Activated T-helper 2 cell treated with anti-CD3 and anti-CD28 coated beads, Interferon-gamma antibody, Interleukin-2, Interleukin-4, amounts not matched to agents 10 μg/mL and 5 μg/mL and 100 μg/mL, durations not matched to agents 14 hours and 24 hours and 36 hours (primary cell): Measurements from ENCODE around the gene SKI. TPM values are rescaled to one million over a fixed set of nuclear protein-coding genes. Genes with fewer than 3 reads are reported as not detected.

ENCODE experiments used
- DNase-seq: peaks from one replicate; pipeline ENCODE4 v3.0.0; 2021; ENCODE audit warnings: low spot score
- H3K27ac Mint-ChIP-seq: one replicate; pipeline ENCODE4 v1.8.0; 2021; ENCODE audit warnings: mixed read lengths
- H3K27me3 Mint-ChIP-seq: one replicate; pipeline ENCODE4 v1.8.0; 2021; ENCODE audit warnings: low read depth, mixed read lengths
- H3K36me3 Mint-ChIP-seq: one replicate; pipeline ENCODE4 v1.8.0; 2021; ENCODE audit warnings: low read depth, mixed read lengths
- H3K4me1 Mint-ChIP-seq: one replicate; pipeline ENCODE4 v1.8.0; 2021; ENCODE audit warnings: low read depth, mixed read lengths
- H3K4me3 Mint-ChIP-seq: one replicate; pipeline ENCODE4 v1.8.0; 2021; ENCODE audit warnings: low read depth, mild to moderate bottlenecking, moderate library complexity, mixed read lengths
- H3K9me3 Mint-ChIP-seq: one replicate; pipeline ENCODE4 v1.8.0; 2021; ENCODE audit warnings: mixed read lengths
- intact Hi-C: fragments of 100-400 bp; cut with micrococcal nuclease; formaldehyde crosslinking; loops from one replicate; pipeline ENCODE4 v1.15.1; 2023
- total RNA-seq: library from RNA; stranded (reverse); gene quantifications from 2 replicates; pipeline ENCODE4 v1.2.3, GENCODE V29; 2022

The SKI gene
- total RNA-seq, 1 donor from 2014 or later: 37.0 TPM

DNA sequence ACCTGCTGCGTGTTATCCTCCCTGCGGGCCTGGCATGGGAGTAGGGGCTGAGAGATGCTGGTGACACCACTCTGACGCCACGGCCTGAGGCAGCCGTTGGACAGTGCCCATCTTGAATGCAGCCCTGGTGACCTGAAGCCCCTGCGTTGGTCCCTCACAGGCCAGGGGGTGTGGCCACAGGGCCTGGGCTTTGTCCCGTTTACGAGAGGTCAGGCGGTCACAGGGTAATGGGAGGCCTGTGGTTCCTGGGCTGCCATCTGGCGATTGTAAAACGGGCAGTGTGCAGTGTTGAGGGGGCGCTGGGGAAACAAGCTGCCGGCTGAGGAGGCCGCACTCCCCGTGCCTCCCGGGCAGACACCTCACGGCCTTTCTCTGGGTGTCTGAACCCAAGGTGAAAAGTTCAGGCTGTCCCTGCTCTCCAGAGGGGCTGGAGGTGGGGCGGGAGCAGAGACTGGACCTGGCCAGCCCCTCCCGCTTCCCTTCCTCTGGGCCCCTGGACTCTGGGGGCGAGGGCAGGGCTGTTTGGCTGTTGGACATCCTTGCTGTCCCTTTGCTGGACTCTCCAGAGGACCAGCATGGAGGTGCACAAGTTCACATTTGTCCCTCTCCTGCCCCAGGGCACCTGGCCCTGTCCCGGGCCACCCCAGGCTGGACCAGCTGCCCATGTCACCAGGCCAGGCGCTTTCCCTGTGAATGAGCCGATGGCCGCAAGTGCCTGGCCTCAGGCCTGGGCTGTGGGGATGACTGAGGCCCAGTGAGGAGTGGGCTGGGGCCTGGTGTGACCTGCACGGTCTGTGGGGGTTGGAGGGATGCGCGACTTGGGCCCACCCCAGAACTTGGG, 42.4 kb downstream of the SKI start:
- no peak for DNase-seq
- no peak overlapping the region for H3K27ac Mint-ChIP-seq
- intact Hi-C loops: no loop called here
- H3K27me3 Mint-ChIP-seq: no peaks in the 10 kb centered on the region
- H3K36me3 Mint-ChIP-seq: peaks cover 4% of the 10 kb centered on the region
- peaks cover 9% of the 10 kb centered on the region for H3K4me1 Mint-ChIP-seq
- H3K4me3 Mint-ChIP-seq: no peak overlapping the region
- no peaks in the 10 kb centered on the region for H3K9me3 Mint-ChIP-seq

DNA sequence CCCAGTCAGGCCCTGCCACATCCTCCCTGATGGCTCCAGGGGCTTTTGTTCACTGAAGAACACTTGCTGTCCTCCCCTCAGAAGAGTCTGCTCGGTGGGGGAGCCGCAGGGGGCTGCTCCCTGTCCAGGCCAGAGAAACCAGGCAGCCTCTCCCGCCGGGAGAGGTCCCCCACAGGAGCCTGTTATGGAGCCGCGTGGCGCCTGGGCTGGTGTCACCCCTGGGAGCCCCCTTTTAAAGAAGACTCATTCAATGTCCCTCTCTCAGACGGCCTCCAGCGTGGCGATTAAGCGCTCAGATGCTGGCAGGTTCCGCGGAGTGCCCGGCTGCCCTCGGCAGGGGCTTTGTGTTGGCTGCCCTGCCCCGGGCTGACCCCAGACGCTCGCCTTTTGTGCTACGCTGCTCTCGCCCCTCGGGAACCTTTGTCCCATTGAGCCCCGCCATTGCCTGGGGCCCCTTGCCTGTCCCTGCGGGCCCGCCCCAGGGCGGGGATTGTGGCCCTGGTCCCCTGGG, 43.1 kb downstream of the SKI start:
- Mint-ChIP-seq H3K4me1 (peaks cover 10% of the 10 kb centered on the region), H3K9me3 (no peaks in the 10 kb centered on the region), H3K36me3 (peaks cover 4% of the 10 kb centered on the region), H3K4me3 (no peak overlapping the region), H3K27ac (no peak overlapping the region), H3K27me3 (no peaks in the 10 kb centered on the region)
- no peak for DNase-seq
- intact Hi-C loops: no loop called here

DNA sequence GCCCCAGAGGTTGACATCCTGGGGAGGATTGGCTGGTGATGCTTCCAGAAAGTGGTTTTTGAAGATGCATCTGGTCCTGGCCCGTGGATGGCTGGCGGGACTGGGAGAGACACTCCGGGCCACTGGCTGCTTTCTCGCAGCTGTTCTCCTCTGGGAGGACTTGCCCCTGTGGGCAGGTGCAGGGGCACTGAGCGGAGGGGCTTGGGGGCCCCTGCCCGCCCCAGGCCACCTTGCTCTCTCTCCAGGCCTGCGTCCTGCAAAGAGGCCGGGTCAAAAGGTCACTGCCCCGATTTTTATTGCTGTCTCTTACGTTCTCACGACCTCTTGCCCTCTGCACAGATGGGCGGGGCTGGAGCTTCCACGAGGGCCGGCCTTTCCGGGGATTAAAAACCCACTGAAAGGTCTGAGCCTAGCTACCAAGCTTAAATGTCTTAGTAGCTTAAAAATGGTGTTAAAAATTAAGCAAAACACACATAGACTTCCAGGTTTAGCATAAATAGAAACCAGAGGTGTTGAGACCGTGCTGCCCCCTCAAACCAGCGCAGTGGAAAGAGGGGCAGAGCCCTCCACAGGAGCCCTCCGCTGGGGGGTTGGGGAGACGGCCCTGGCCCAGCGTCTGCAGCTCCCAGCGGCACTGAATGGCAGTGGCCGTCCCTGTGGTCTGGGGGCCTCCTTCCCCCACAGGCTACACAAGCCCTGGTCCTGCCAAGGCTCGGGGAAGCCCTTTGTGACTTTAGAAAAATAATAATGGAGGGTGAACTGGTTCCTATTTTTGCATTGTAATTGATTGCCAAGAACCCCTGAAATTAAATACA, 43.9 kb downstream of the SKI start:
- Mint-ChIP-seq H3K27me3 (no peaks in the 10 kb centered on the region), H3K36me3 (peaks cover 8% of the 10 kb centered on the region), H3K4me1 (peaks cover 11% of the 10 kb centered on the region), H3K27ac (no peak overlapping the region), H3K9me3 (no peaks in the 10 kb centered on the region), H3K4me3 (no peak overlapping the region)
- intact Hi-C loops: no loop called here
- no peak for DNase-seq

DNA sequence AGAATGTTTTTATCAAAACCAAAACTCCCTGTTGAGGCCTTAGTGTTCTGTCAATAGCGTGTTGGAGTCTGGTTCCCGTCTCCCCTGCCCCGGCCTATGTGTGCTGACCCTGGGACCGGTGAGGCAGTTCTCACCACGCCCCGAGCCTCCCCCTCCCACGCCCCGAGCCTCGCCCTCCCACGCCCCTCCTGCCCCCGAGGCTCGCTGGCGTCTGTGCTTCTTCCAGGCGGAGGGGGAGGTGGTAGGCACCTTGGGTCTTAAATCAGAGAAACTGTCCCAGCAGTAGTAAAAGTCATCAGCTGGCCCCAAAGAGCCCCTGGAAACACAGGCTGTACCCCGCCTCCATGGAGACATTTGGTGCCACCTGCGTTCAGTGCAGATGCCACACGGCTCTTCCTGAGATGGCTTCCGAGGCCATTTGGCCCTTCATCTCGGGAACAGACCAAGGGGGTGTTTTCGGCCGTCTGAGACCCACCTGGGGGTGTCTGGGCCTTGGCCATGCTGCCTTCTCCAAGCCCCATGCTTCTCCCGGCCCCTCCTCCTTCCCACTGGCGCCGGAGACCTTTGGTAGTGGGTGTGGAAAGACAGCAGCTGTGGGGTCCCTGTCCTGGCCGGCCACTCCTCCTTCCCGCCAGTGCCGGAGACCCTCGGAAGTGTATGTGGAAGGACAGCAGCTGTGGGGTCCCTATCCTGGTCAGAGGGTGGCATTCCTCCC, 44.7 kb downstream of the SKI start:
- no peak overlapping the region for H3K4me3 Mint-ChIP-seq
- H3K27ac Mint-ChIP-seq: no peak overlapping the region
- intact Hi-C loops: no loop called here
- DNase-seq: no peak
- no peaks in the 10 kb centered on the region for H3K27me3 Mint-ChIP-seq
- H3K36me3 Mint-ChIP-seq: peaks cover 16% of the 10 kb centered on the region
- peaks cover 15% of the 10 kb centered on the region for H3K4me1 Mint-ChIP-seq
- H3K9me3 Mint-ChIP-seq: no peaks in the 10 kb centered on the region

DNA sequence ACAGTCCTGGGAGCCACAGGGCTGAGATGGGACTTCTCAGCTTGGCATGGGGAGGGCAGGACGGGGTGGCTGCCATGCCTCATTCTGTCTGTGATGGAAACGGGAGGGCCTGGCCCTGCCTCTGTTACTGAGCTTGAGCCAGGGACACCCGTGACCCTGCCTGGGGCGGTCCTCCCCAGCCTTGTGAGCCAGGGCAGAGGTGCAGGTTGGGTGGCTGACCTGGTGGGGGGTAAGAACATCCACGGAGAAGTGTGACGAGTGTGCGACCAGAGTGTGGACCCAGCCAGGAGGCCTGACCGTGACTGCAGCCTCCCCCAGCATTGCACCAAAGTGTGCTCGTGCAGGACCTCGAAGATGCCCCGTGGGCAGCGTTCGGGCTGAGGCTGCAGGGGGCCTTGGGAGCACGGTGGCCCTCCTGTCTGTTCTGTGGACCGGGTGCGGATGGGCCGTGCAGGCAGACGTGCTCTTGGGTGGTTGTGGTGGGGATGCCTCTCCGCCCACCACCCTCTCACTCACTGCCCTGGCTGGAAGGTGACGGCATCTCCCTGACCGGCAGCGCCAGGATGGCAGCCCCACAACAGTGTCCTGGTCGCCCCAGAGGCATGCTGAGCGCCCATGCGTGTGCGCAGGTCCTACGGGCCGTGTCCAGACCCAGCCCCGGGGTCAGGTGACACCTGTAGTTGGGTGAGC, 45.4 kb downstream of the SKI start:
- intact Hi-C loops: no loop called here
- H3K4me1 Mint-ChIP-seq: peaks cover 15% of the 10 kb centered on the region
- H3K27ac Mint-ChIP-seq: no peak overlapping the region
- H3K9me3 Mint-ChIP-seq: no peaks in the 10 kb centered on the region
- no peak overlapping the region for H3K4me3 Mint-ChIP-seq
- DNase-seq: no peak
- no peaks in the 10 kb centered on the region for H3K27me3 Mint-ChIP-seq
- peaks cover 16% of the 10 kb centered on the region for H3K36me3 Mint-ChIP-seq

DNA sequence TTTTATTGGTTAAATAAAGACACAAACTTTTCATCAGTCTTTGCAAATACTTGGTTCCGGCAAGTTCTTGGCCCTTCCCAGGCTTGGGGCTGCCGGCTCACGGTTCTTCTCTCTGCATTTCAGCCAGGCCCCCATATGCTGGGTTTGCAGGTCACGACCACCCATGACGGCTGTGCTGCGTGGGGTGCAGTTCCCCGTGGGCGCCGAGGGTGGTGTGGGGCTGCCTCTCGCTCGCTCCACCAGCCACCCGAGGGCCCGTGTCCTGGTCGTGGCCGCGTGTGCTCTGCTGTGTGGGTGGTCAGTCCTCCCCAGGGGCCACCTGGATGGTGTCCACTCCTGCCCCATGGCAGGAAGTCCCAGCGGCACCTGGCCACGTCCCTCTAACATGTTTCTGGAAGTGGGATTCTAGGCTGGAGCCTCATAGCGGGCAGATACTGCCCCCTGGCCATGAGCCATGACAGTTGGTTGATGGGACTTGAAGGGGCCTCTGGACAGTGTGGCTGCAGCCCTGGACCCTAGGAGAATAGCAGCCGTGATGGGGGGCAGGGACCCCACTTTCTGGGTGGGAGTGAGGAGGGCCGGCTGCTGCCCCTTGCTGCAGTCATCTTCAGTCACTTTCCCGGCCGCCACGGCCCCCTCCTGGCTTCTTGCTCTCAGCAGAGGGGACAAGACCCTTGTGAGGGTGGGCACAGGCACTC, 46.3 kb downstream of the SKI start:
- Mint-ChIP-seq H3K9me3 (no peaks in the 10 kb centered on the region), H3K4me3 (no peak overlapping the region), H3K4me1 (peaks cover 15% of the 10 kb centered on the region), H3K27me3 (no peaks in the 10 kb centered on the region), H3K36me3 (peaks cover 16% of the 10 kb centered on the region), H3K27ac (no peak overlapping the region)
- intact Hi-C loops: no loop called here
- no peak for DNase-seq

DNA sequence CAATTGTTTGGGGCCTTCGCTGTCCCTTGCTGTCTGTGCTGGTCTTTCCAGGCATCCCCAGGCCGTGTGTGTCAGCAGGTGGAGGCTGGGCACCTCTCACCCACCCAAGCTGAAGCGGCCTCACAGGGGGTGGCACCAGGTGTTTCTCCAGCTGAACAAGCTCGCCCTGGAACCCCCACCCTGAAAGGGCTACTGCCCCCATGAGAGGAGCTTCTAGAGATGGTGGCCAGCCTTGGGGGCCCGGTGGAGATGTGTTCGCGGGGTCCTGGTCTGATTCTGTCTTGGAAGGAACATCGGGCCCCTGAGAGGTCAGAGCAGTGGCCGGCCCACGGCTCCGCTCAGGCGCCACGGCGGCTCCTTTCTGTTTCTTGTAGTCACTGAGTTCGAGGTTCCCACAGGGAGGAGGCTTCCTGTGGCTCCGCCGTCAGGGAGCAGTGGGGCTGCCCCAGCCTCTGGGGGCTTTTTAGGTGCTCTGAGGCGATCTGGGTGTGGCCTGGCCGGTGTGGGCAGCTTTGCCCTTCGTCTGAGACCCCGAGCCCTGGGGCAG, 46.9 kb downstream of the SKI start:
- intact Hi-C loops: no loop called here
- no peak for DNase-seq
- no peak overlapping the region for H3K4me3 Mint-ChIP-seq
- H3K9me3 Mint-ChIP-seq: no peaks in the 10 kb centered on the region
- no peak overlapping the region for H3K27ac Mint-ChIP-seq
- no peaks in the 10 kb centered on the region for H3K27me3 Mint-ChIP-seq
- peaks cover 15% of the 10 kb centered on the region for H3K4me1 Mint-ChIP-seq
- peaks cover 18% of the 10 kb centered on the region for H3K36me3 Mint-ChIP-seq

DNA sequence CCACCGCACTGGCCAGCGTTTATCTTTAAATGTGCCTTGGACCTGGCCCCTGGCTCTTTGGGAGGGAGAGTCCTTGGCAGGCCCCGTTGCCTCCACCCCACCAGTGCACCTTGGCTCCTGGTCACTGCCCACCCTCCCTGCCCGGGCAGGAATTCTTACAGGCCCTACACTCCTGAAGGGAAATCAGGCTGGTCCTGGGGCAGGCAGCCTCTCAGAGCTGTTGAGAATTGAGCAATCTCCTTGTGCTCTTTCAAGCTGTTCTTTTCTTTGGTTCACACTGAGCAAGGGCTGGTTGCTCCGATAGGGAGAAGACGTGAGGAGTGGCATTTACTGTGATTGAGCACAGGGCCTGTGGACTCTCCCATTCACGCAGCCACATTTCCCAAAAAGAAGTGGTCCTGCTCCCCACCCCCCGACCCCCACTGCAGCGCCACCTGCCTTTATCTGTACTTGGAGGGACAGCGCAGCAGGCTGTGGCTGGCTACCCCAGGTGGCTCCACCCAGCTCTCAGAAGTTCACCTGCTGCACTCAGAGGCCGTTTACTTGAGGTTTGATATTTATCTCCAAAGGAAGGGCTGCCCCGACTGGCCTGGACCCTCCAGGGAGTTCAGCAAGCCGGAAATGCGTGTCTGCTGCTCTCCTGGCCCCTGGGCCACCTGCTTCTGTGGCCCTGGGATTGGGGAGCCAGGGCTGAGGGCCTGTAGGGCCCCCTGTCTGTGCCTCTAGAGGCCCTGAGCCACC, 47.8 kb downstream of the SKI start:
- Mint-ChIP-seq H3K36me3 (peaks cover 18% of the 10 kb centered on the region), H3K4me1 (peaks cover 15% of the 10 kb centered on the region), H3K9me3 (no peaks in the 10 kb centered on the region), H3K27me3 (no peaks in the 10 kb centered on the region), H3K4me3 (no peak overlapping the region), H3K27ac (no peak overlapping the region)
- intact Hi-C loops: no loop called here
- DNase-seq: no peak

DNA sequence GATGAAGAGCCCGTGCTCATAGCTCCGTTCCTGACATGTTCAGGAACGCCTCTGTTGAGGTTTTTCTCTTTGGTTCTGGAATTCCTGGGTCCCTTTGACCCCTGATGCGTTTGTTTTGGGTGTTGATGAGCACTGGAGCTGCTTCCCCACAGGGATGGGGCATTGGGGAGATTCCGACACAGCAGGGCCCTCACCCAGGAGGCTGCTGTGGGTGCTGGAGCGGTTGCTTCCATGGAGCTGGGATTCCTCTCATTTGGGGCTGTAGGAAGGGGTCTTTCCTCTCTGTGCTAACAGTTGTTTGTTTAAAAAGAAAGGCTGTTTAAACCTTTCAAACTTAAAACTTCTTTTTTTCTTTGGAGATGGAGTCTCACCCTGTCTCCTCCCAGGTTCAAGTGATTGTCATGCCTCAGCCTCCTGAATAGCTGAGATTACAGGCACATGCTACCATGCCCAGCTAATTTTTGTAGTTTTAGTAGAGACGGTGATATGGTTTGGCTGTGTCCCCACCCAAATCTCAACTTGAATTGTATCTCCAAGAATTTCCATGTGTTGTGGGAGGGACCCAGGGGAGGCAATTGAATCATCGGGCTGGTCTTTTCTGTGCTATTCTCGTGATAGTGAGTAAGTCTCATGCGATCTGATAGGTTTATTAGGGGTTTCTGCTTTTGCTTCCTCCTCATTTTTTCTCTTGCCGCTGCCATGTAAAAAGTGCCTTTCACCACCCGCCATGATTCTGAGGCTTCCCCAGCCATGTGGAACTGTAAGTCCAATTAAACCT, 48.9 kb downstream of the SKI start:
- intact Hi-C loops: no loop called here
- Mint-ChIP-seq H3K4me3 (no peak overlapping the region), H3K27ac (peak overlapping the region; percentile 65)

DNA sequence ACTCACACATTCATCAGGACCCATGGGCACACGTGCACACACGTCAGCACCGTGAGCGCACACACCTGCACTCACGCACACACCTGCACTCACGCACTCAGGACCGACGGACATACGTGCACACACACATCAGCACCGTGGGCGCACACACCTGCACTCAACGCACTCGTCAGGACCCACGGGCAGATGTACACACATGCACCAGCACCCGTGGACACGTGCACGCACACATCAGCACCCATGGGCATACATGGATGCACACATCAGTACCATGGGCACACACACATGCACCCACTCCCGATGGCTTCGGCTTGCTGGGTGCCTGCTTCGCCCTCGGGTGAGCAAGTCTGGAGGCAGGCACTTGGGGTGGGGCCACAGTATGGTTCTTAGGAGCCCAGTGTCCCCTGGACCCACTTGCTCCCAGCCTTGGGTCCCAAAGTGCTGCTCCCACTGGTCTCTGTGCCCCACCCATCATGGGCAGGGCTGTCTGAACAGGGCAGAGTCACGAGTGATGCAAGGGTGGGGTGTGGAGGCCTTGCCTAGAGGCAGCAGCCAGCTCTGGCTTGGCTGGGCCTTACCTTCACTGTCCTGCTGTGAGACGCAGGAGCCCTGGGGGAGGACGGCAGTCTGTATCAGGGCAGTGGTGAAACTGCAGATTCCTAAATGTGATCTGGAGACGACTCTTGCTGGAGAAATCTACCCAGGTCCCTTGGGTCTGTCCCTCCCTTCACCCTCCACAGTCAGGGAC, 49.8 kb downstream of the SKI start:
- Mint-ChIP-seq H3K27me3 (no peaks in the 10 kb centered on the region), H3K4me1 (peaks cover 15% of the 10 kb centered on the region), H3K36me3 (peaks cover 18% of the 10 kb centered on the region), H3K27ac (no peak overlapping the region), H3K9me3 (no peaks in the 10 kb centered on the region), H3K4me3 (no peak overlapping the region)
- DNase-seq: no peak
- intact Hi-C loops: no loop called here

More for the DNA sequence above, 48.9 kb downstream of the SKI start:
- no peaks in the 10 kb centered on the region for H3K9me3 Mint-ChIP-seq
- no peaks in the 10 kb centered on the region for H3K27me3 Mint-ChIP-seq
- H3K4me1 Mint-ChIP-seq: peaks cover 15% of the 10 kb centered on the region
- H3K36me3 Mint-ChIP-seq: peaks cover 18% of the 10 kb centered on the region
- no peak for DNase-seq
